HEK293T (cell line): ENCODE data around the gene MYO19.

Experiments
- CTCF ChIA-PET: fragments of 350-600 bp; formaldehyde crosslinking; extraction: SDS; loops from one replicate; lab custom pipeline; 2021; ENCODE audit warnings: antibody characterized with exemption, inconsistent platforms; lab: Yijun Ruan, JAX
- POLR2A ChIA-PET: fragments of 350-600 bp; formaldehyde crosslinking; extraction: SDS; loops from one replicate; lab custom pipeline; 2020; ENCODE audit warnings: antibody characterized with exemption, inconsistent platforms; lab: Yijun Ruan, JAX
- DNase-seq: peaks from one replicate; pipeline ENCODE4 v3.0.0; 2012; ENCODE audit warnings: mixed read lengths; ENCODE audit errors: extremely low spot score
- ARNT ChIP-seq: fragments of 450-650 bp; IDR thresholded peaks from 2 replicates; pipeline ENCODE4 v1.6.1; 2017; ENCODE audit warnings: mild to moderate bottlenecking
- BHLHE40 ChIP-seq: fragments of 450-650 bp; IDR thresholded peaks from 2 replicates; pipeline ENCODE4 v1.6.1; 2016; ENCODE audit warnings: mild to moderate bottlenecking, moderate library complexity, borderline replicate concordance
- CTBP1 ChIP-seq: fragments of 450-650 bp; IDR thresholded peaks from 2 replicates; pipeline ENCODE4 v1.6.1; 2016; ENCODE audit warnings: borderline replicate concordance
- ELF4 ChIP-seq: fragments of 450-650 bp; IDR thresholded peaks from 2 replicates; pipeline ENCODE4 v1.6.1; 2017; ENCODE audit warnings: antibody characterized with exemption
- FOXA1 ChIP-seq: fragments of 450-650 bp; IDR thresholded peaks from 2 replicates; pipeline ENCODE4 v1.6.1; 2016; ENCODE audit warnings: mild to moderate bottlenecking
- FOXK2 ChIP-seq: fragments of 450-650 bp; IDR thresholded peaks from 2 replicates; pipeline ENCODE4 v1.6.1; 2016; ENCODE audit warnings: mild to moderate bottlenecking
- FOXM1 ChIP-seq: fragments of 450-650 bp; IDR thresholded peaks from 2 replicates; pipeline ENCODE4 v1.6.1; 2017; ENCODE audit warnings: mild to moderate bottlenecking, borderline replicate concordance
- HDGF ChIP-seq: fragments of 450-650 bp; IDR thresholded peaks from 2 replicates; pipeline ENCODE4 v1.6.1; 2017; ENCODE audit warnings: antibody characterized with exemption, borderline replicate concordance
- L3MBTL2 ChIP-seq: fragments of 450-650 bp; conservative IDR thresholded peaks from 2 replicates; pipeline ENCODE4 v1.6.1; 2016; ENCODE audit warnings: mild to moderate bottlenecking
- LEF1 ChIP-seq: fragments of 450-650 bp; IDR thresholded peaks from 2 replicates; pipeline ENCODE4 v1.6.1; 2017; ENCODE audit warnings: mild to moderate bottlenecking, borderline replicate concordance
- NFRKB ChIP-seq: fragments of 450-650 bp; IDR thresholded peaks from 2 replicates; pipeline ENCODE4 v1.6.1; 2016; ENCODE audit warnings: mild to moderate bottlenecking, moderate library complexity
- PKNOX1 ChIP-seq: fragments of 450-650 bp; IDR thresholded peaks from 2 replicates; pipeline ENCODE4 v1.6.1; 2016
- SP1 ChIP-seq: fragments of 450-650 bp; IDR thresholded peaks from 2 replicates; pipeline ENCODE4 v1.6.1; 2017
- SUZ12 ChIP-seq: fragments of 450-650 bp; IDR thresholded peaks from 2 replicates; pipeline ENCODE4 v1.6.1; 2016; ENCODE audit warnings: mild to moderate bottlenecking
- TARDBP ChIP-seq: fragments of 450-650 bp; IDR thresholded peaks from 2 replicates; pipeline ENCODE4 v1.6.1; 2016
- ZNF384 ChIP-seq: fragments of 450-650 bp; IDR thresholded peaks from 2 replicates; pipeline ENCODE4 v1.6.1; 2016

Gene MYO19

GRCh38 chr17:36535669-36536081 lies 1.0 kb upstream of the MYO19 start:
- TF ChIP-seq SP1 = no peak
- TF ChIP-seq FOXM1 = no peak
- no peak for TF ChIP-seq SUZ12
- no peak for TF ChIP-seq FOXK2
- no peak for TF ChIP-seq ARNT
- no peak for TF ChIP-seq CTBP1
- TF ChIP-seq FOXA1 = no peak
- no peak for TF ChIP-seq BHLHE40
- no peak for TF ChIP-seq ZNF384
- TF ChIP-seq HDGF = no peak
- no peak for TF ChIP-seq ELF4
- TF ChIP-seq NFRKB = no peak
- TF ChIP-seq PKNOX1 = no peak
- no peak for TF ChIP-seq L3MBTL2
- TF ChIP-seq TARDBP = no peak
- TF ChIP-seq LEF1 = no peak
- ChIA-PET POLR2A (interaction anchor here (0.6 to 6.0 kb wide), 16 partner anchors 9 to 1162 kb away, joined by 3 to 88 read pairs (median 4); partner anchors contain the start of genes DHRS11, GGNBP2, MRM1 and SLFN11), CTCF (no interaction called here)
- no peak for DNase-seq

- TF ChIP-seq L3MBTL2 = peak; percentile 92
- no peak for TF ChIP-seq NFRKB
Measured at GRCh38 chr17:36533935-36534839, 481 bp downstream of the MYO19 start.

GRCh38 chr17:36532435-36532975 lies 2.2 kb downstream of the MYO19 start:
- no peak for TF ChIP-seq SP1
- TF ChIP-seq SUZ12 = no peak
- TF ChIP-seq FOXM1 = no peak
- TF ChIP-seq TARDBP = no peak
- TF ChIP-seq CTBP1 = no peak
- no peak for TF ChIP-seq LEF1
- no peak for TF ChIP-seq L3MBTL2
- no peak for TF ChIP-seq FOXK2
- TF ChIP-seq PKNOX1 = no peak
- no peak for TF ChIP-seq ARNT
- TF ChIP-seq ELF4 = no peak
- POLR2A ChIA-PET = interaction anchor here (6.0 kb wide), 1 partner anchor 12 kb away, joined by 88 read pairs; the partner anchor contains the start of gene GGNBP2

More at GRCh38 chr17:36533935-36534839, 481 bp downstream of the MYO19 start:
- peak; percentile 51 for DNase-seq
- CTCF ChIA-PET = interaction anchor here (0.6 to 1.5 kb wide), 5 partner anchors 10 to 49 kb away, joined by 3 to 7 read pairs (median 3); partner anchors contain the start of gene GGNBP2
- POLR2A ChIA-PET = interaction anchor here (0.8 to 6.0 kb wide), 19 partner anchors 8 to 70 kb away, joined by 3 to 88 read pairs (median 4); partner anchors contain the start of genes GGNBP2, MRM1 and ZNHIT3

GRCh38 chr17:36529121-36529520 lies 5.5 kb downstream of the MYO19 start:
- CTCF ChIA-PET = no interaction called here
- TF ChIP-seq FOXM1 = no peak
- no peak for TF ChIP-seq SUZ12
- TF ChIP-seq HDGF = no peak
- no peak for TF ChIP-seq ARNT
- no peak for TF ChIP-seq TARDBP
- TF ChIP-seq LEF1 = no peak
- TF ChIP-seq CTBP1 = no peak
- no peak for TF ChIP-seq ELF4
- no peak for TF ChIP-seq SP1
- TF ChIP-seq FOXA1 = no peak
- TF ChIP-seq PKNOX1 = no peak
- TF ChIP-seq FOXK2 = no peak
- TF ChIP-seq L3MBTL2 = no peak
- TF ChIP-seq BHLHE40 = no peak
- no peak for TF ChIP-seq NFRKB
- TF ChIP-seq ZNF384 = no peak
- no peak for DNase-seq
- POLR2A ChIA-PET = interaction anchor here (1.2 kb wide), 1 partner anchor 14 kb away, joined by 3 read pairs; no protein-coding TSS in a partner anchor

More at GRCh38 chr17:36532435-36532975, 2.2 kb downstream of the MYO19 start:
- CTCF ChIA-PET = no interaction called here
- no peak for DNase-seq

- ChIA-PET POLR2A (interaction anchor here (1.5 kb wide), 1 partner anchor 16 kb away, joined by 3 read pairs; no protein-coding TSS in a partner anchor), CTCF (no interaction called here)
- no peak for TF ChIP-seq PKNOX1
- no peak for TF ChIP-seq CTBP1
- no peak for TF ChIP-seq SP1
- no peak for TF ChIP-seq TARDBP
- TF ChIP-seq BHLHE40 = no peak
- no peak for TF ChIP-seq HDGF
- no peak for DNase-seq
Measured at GRCh38 chr17:36527621-36528250, 6.9 kb downstream of the MYO19 start.
